HG02852 (cell line): ENCODE results near the gene GJC1.
"Not testable (repeated sequence)": the region's sequence is repeated elsewhere in the genome, so short reads cannot be mapped to it uniquely, and the experiment has no call there.

Source experiments
- ATAC-seq: cut with Tn5 transposase; IDR thresholded peaks from one replicate; pipeline ENCODE4 v1.9.1; 2021; ENCODE audit warnings: mild to moderate bottlenecking, moderate library complexity; ENCODE audit not compliant: unreplicated experiment

GJC1 gene

GRCh38 chr17:44763170-44763569, 66.9 kb downstream of the GJC1 start:
- no peak for ATAC-seq

DNA sequence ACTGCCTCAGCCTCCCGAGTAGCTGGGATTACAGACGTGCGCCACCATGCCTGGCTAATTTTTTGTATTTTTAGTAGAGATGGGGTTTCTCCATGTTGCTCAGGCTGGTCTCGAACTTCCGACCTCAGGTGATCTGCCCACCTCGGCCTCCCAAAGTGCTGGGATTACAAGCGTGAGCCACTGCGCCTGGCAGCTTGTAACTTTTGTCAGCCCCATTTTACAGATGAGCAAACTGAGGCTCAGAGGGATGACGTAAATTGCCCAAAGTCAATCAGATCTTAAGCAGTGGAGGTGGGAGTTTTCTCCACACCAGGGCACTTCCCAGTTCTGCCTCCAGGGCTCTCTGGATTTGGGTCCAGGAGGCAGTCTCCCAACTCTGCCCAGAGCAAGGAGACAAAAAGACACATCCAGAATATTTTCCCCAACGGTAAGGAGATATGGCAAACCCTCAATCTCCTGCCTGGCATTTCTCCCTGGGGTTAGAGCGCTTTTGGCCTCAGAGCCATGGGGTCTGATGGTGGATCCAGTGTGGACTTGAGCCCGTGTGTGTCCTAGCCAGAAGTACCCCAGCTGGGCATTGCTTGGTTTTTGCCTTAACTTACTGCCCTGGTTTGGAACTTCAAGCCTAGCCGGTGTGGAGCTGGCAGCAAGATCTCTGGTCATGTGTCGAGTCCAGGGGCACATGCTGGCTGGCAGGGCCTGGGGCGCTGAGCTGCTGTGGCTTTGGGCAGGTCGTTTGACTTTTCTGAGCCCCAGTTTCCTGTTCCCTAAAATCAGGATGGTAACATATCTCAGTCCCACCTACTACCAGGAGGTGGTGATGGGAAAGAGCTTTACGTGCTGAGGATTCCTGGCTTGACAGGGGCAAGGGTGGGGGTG, 67.9 kb downstream of the GJC1 start:
- ATAC-seq = no peak

DNA sequence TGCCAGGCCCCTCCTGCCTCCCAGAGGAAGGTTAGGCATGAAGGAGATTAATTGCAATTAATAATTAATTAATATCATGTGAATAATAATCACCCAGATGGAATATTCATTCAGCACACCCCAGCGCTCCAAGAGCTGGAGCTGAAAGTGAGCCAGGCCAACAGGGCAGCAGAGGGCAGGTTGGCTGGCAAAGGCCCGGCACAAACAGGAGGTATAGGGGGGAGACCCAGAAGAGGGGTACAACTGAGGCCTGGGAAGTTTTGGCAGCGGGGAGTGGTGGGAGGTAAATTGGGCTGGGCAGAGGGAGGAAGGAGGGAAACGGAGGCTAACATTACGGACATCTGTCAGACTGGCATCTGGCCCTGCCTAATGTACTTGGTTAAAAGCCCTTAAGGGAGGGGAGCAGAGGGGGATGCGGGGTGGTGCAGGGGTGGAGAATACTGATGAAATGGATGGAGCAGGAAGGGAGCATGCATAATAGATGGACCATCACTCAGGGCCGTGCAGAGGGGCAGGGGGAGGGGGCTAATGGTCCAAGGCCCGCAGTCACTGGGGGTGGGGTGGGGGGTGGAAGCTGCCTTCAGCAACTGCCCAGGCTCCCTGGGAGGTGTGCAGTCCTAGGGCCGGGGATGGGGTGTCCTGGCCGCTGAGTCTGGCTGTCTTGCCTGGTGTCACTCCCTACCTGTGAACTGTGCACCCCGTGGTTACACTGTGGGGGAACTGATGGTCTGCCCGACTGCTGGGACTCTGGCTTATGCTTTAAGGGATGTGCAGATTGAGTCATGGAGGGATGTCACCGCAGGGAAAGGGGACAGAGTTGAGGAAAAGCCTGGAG, 69.4 kb downstream of the GJC1 start:
- ATAC-seq = no peak

GRCh38 chr17:44759916-44760243, 70.2 kb downstream of the GJC1 start:
- no peak for ATAC-seq

GRCh38 chr17:44759086-44759915, 70.8 kb downstream of the GJC1 start:
- no peak for ATAC-seq

DNA sequence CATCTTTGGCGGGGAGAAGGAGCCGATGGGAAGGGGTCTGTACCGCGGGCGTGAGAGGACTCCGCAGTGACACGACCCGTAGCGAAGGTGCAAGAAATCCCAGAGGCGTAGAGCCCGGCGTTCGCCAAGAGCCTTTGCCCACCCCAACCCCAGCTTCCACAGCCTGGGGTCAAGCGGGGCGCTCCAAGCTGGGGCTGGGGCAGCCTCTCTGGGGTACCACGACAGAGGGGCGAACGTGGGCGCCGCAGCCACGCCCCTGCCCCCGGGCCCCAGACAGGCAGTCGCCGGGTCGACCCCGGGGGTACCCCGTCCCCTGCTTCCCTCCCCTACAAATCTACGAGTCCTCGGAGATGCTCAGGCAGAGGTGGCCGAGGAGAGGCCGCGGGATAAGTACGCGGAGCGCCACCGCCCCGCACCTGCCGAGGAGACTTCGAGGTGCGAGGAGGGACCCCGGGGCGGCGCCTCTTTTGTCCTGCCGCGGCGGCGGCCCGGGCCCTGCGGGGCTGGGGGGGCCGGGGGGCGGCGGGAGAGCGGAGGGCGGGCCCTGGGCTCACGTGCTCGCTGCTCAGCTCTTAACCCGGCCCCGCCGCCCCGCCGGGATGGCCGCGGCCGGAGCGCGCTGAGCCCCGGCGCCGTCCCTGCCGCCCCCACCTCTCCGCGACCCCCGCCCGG, 71.5 kb downstream of the GJC1 start, which contains the start of gene ADAM11:
ADAM11 (plus strand) TSS at position 575 of the 672 bp plus-strand sequence. CDS start 212 bp downstream, outside the sequence.
- ATAC-seq = no peak

GRCh38 chr17:44757918-44758413, 72.1 kb downstream of the GJC1 start:
- no peak for ATAC-seq

- no peak for ATAC-seq
Observed at GRCh38 chr17:44757045-44757917, 72.8 kb downstream of the GJC1 start.

DNA sequence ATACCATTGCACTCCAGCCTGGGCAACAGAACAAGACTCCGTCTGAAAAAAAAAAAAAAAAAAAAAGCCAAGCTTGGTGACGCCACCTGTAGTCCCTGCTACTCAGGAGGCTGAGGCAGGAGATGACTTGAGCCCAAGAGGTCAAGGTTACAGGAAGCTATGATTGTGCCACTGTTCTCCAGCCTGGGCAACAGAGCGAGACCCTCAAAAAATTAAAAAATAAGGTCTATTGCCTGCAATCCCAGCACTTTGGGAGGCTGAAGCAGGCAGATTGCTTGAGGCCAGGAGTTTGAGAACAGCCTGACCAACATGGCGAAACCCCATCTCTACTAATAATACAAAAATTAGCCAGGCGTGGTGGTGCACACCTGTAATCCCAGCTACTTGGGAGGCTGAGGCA, 74.9 kb downstream of the GJC1 start:
- ATAC-seq = not testable (repeated sequence)

DNA sequence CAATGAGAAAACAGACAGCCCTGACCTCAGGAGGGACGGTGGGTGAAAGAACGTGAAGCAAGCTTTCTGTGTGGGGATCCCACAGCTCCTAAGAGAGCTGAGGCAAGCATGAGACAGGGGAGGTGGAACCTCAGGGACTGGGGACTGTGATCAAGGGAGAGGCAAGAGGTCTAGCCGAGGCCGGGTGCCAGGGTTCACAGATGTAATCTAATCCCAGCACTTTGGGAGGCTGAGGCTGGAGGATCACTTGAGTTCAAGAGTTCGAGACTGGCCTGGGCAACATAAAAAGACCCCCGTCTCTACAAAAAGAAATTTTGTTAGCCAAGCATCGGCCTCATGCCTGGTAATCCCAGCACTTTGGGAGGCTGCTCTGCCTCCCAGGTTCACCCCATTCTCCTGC, 75.8 kb downstream of the GJC1 start:
- no peak for ATAC-seq

GRCh38 chr17:44752953-44753861, 76.9 kb downstream of the GJC1 start:
- no peak for ATAC-seq

- ATAC-seq = no peak
Observed at GRCh38 chr17:44751806-44752205, 78.3 kb downstream of the GJC1 start.

- no peak for ATAC-seq
Observed at GRCh38 chr17:44751331-44751730, 78.8 kb downstream of the GJC1 start.

GRCh38 chr17:44749980-44750318, 80.1 kb downstream of the GJC1 start:
- no peak for ATAC-seq

GRCh38 chr17:44749076-44749979, 80.8 kb downstream of the GJC1 start:
- ATAC-seq = no peak
